Tibial nerve (tissue), 3 donors: ENCODE measurements around the gene TMEM63A.

Source experiments
- POLR2A ChIP-seq, 2 donors: fragments of 450-650 bp; IDR thresholded peaks; one replicate each; pipeline ENCODE4 v1.6.1; 2017; ENCODE audit warnings: antibody characterized with exemption in 2 of 2, mild to moderate bottlenecking in 2 of 2, moderate library complexity in 2 of 2
- TF ChIP-seq, protein P1 (sequence below), 5 experiments: fragments of 200-600 bp in 3 of 5; fragments of 450-650 bp in 2 of 5; sonication (generic) in 3 of 5; IDR thresholded peaks; one replicate each; pipeline ENCODE4 v1.5.1; 2016 to 2019; ENCODE audit warnings: antibody characterized with exemption in 5 of 5, mild to moderate bottlenecking in 3 of 5, moderate library complexity in 2 of 5

DNA sequence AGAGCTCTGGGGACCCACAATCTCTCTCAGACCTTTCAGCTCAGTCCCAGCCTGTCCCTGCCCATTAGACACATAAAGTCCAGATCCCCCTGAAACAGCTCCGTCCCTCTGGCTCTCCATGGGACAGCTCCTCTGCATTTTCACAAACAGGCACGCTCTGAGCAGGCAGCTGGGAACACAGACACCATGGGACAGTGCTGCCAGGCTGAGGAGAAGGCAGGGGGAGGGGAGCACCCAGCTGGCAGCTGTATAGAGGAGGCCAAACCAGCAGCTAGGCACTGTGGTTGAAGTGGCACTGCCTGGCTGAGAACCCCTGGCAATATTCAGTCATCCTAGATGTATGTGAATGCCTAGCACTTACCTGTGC is 2.0 kb downstream of the TMEM63A start:
- TF ChIP-seq, protein P1, sequence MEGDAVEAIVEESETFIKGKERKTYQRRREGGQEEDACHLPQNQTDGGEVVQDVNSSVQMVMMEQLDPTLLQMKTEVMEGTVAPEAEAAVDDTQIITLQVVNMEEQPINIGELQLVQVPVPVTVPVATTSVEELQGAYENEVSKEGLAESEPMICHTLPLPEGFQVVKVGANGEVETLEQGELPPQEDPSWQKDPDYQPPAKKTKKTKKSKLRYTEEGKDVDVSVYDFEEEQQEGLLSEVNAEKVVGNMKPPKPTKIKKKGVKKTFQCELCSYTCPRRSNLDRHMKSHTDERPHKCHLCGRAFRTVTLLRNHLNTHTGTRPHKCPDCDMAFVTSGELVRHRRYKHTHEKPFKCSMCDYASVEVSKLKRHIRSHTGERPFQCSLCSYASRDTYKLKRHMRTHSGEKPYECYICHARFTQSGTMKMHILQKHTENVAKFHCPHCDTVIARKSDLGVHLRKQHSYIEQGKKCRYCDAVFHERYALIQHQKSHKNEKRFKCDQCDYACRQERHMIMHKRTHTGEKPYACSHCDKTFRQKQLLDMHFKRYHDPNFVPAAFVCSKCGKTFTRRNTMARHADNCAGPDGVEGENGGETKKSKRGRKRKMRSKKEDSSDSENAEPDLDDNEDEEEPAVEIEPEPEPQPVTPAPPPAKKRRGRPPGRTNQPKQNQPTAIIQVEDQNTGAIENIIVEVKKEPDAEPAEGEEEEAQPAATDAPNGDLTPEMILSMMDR (IDR thresholded peaks at IDR 0.05): no peak
- TF ChIP-seq POLR2A (IDR thresholded peaks at IDR 0.05): no peak
